LNCAP (cell line): ENCODE results near the gene PDE5A.

Experiments used
- CTCF ChIP-seq: fragments of 450-650 bp; IDR thresholded peaks from 2 replicates; pipeline ENCODE4 v1.5.1; 2017; ENCODE audit warnings: mild to moderate bottlenecking

The PDE5A gene

GRCh38 chr4:119498527-119498926 lies 130.1 kb downstream of the PDE5A start:
- no peak for TF ChIP-seq CTCF

GRCh38 chr4:119493886-119494285 lies 134.7 kb downstream of the PDE5A start:
- TF ChIP-seq CTCF, result no peak

GRCh38 chr4:119493419-119493818 lies 135.2 kb downstream of the PDE5A start:
- peak; percentile 28; the same call in 1 of the 2 replicates for TF ChIP-seq CTCF

- no peak for TF ChIP-seq CTCF
Observed at GRCh38 chr4:119490335-119490734, 138.3 kb downstream of the PDE5A start.

- TF ChIP-seq CTCF, result no peak
Observed at GRCh38 chr4:119489305-119489704, 139.3 kb downstream of the PDE5A start.

GRCh38 chr4:119480331-119480730 lies 148.3 kb downstream of the PDE5A start:
- no peak for TF ChIP-seq CTCF

GRCh38 chr4:119479835-119480234 lies 148.8 kb downstream of the PDE5A start:
- no peak for TF ChIP-seq CTCF

GRCh38 chr4:119479180-119479808 lies 149.3 kb downstream of the PDE5A start:
- TF ChIP-seq CTCF, result no peak
